K562 (cell line): ENCODE results near the gene ARHGAP24. TPM values are rescaled to one million over a fixed set of nuclear protein-coding genes. Genes with fewer than 3 reads are reported as not detected.

ENCODE experiments used
- ATAC-seq: fragments of 200-7000 bp; cut with Tn5 transposase; 3 replicates; pipeline ENCODE4 v1.9.1; 2020; ENCODE audit warnings: moderate library complexity
- BruUV-seq: library from RNA; stranded (reverse); fragments of 400-500 nt; replicated peaks from 2 replicates; lab custom pipeline; 2021; lab: Mats Ljungman, UMichigan
- CTCF ChIA-PET: fragments of 300-600 bp; formaldehyde crosslinking; extraction: SDS; loops from one replicate; lab custom pipeline; 2021; ENCODE audit warnings: low intra/inter-chr PET ratio; lab: Yijun Ruan, JAX
- POLR2A ChIA-PET: fragments of 300-600, 350-650 bp; sonication (Branson Sonifier 250); formaldehyde crosslinking; extraction: SDS; loops from one replicate; lab custom pipeline; 2021; ENCODE audit warnings: antibody characterized with exemption, inconsistent platforms; lab: Yijun Ruan, JAX
- DNase-seq, 4 experiments: peaks; one replicate each; pipeline versions ENCODE4 v3.0.0 to v3.0.0-alpha.2; 2011 to 2018; ENCODE audit warnings: low spot score in 3 of 4, mixed read lengths in 3 of 4; ENCODE audit errors: extremely low read depth in 1 of 4
- FAIRE-seq: peaks from 2 replicates; lab custom pipeline; 2011; peaks lifted over from hg19 to GRCh38; lab: Jason Lieb, UNC
- H2AFZ ChIP-seq: 2 replicates; pipeline ENCODE4 v1.6.0; 2011; ENCODE audit warnings: low read depth, low read length, control low read depth, inconsistent platforms
- H3K27ac ChIP-seq: fragments of 200-600 bp; 3 replicates; pipeline ENCODE4 v1.8.0; 2011; ENCODE audit warnings: low read depth, mild to moderate bottlenecking, control low read depth, inconsistent platforms, low read length, moderate library complexity, mixed read lengths; ENCODE audit errors: extremely low read depth
- H3K27me3 ChIP-seq, 2 experiments: fragments of 300-600 bp in 1 of 2; 2 replicates in 1 of 2; 3 replicates in 1 of 2; pipeline versions ENCODE4 v1.6.0 to v1.8.0; 2011; ENCODE audit warnings: inconsistent platforms in 2 of 2, low read length in 2 of 2, mild to moderate bottlenecking in 1 of 2, mixed read lengths in 1 of 2, moderate library complexity in 1 of 2; ENCODE audit not compliant: control insufficient read depth in 2 of 2, insufficient read depth in 2 of 2
- H3K36me3 ChIP-seq: fragments of 300-600 bp; 3 replicates; pipeline ENCODE4 v1.8.0; 2011; ENCODE audit warnings: mild to moderate bottlenecking, low read length, inconsistent platforms; ENCODE audit not compliant: control insufficient read depth, insufficient read depth
- H3K4me1 ChIP-seq, 2 experiments: fragments of 200-600 bp in 1 of 2; replicated peaks in 1 of 2; 2 replicates in 1 of 2; 3 replicates in 1 of 2; pipeline versions ENCODE4 v1.5.1 to v1.8.0; 2011; ENCODE audit warnings: inconsistent platforms in 2 of 2, low read length in 2 of 2, mild to moderate bottlenecking in 1 of 2, mixed read lengths in 1 of 2, moderate library complexity in 1 of 2; ENCODE audit not compliant: control insufficient read depth in 2 of 2, insufficient read depth in 2 of 2
- H3K4me2 ChIP-seq: 2 replicates; pipeline ENCODE4 v1.6.1; 2011; ENCODE audit warnings: low read length, control low read depth, inconsistent platforms, mixed read lengths; ENCODE audit not compliant: insufficient read depth
- H3K4me3 ChIP-seq: fragments of 200-600 bp; sonication (generic), shearing (Covaris generic); 2 replicates; pipeline ENCODE4 v1.5.1; 2016; ENCODE audit warnings: control low read depth, inconsistent platforms
- H3K79me2 ChIP-seq: fragments of 200-600 bp; 3 replicates; pipeline ENCODE4 v1.8.0; 2011; ENCODE audit warnings: low read length, inconsistent platforms; ENCODE audit not compliant: control insufficient read depth, insufficient read depth
- H3K9ac ChIP-seq, 2 experiments: 2 replicates each; pipeline versions ENCODE4 v1.6.0 to v1.6.1; 2011; ENCODE audit warnings: low read depth in 2 of 2, low read length in 2 of 2, control low read depth in 1 of 2, inconsistent platforms in 1 of 2, mild to moderate bottlenecking in 1 of 2, mixed read lengths in 1 of 2; ENCODE audit not compliant: insufficient read depth in 1 of 2
- H3K9me1 ChIP-seq: one replicate; pipeline ENCODE4 v1.6.0; 2011; ENCODE audit warnings: inconsistent platforms, mild to moderate bottlenecking, low read length, moderate library complexity; ENCODE audit not compliant: control insufficient read depth, insufficient read depth
- H3K9me3 ChIP-seq: replicated peaks from 2 replicates; pipeline ENCODE4 v1.5.1; 2011; ENCODE audit warnings: low read depth, low read length, inconsistent platforms; ENCODE audit not compliant: control insufficient read depth, insufficient read depth
- H4K20me1 ChIP-seq: replicated peaks from 2 replicates; pipeline ENCODE4 v1.6.1; 2011; ENCODE audit warnings: low read length, inconsistent platforms, mixed read lengths; ENCODE audit not compliant: control insufficient read depth, insufficient read depth
- DIDO1 ChIP-seq: fragments of 450-650 bp; IDR thresholded peaks from 2 replicates; pipeline ENCODE4 v1.6.1; 2016; ENCODE audit warnings: low read depth, missing biosample characterization, missing genetic modification characterization
- EHMT2 ChIP-seq: fragments of 450-650 bp; IDR thresholded peaks from 2 replicates; pipeline ENCODE4 v1.6.1; 2018; ENCODE audit warnings: antibody characterized with exemption
- EP400 ChIP-seq: fragments of 450-650 bp; IDR thresholded peaks from 2 replicates; pipeline ENCODE4 v1.6.1; 2017; ENCODE audit warnings: antibody characterized with exemption, mild to moderate bottlenecking, moderate library complexity
- ESRRB ChIP-seq: fragments of 250-450 bp; sonication (Bioruptor Pico); IDR thresholded peaks from 2 replicates; pipeline ENCODE4 v1.5.0; 2020; ENCODE audit warnings: mild to moderate bottlenecking, moderate library complexity, borderline replicate concordance
- ETS1 ChIP-seq: conservative IDR thresholded peaks from 2 replicates; pipeline ENCODE4 v1.6.1; 2011; ENCODE audit warnings: low read depth, mild to moderate bottlenecking, low read length; ENCODE audit not compliant: control insufficient read depth
- HDAC6 ChIP-seq: IDR thresholded peaks from 2 replicates; pipeline ENCODE4 v1.6.1; 2012; ENCODE audit warnings: low read depth, mild to moderate bottlenecking, control low read depth, inconsistent platforms, low read length, moderate library complexity
- HLTF ChIP-seq: fragments of 450-650 bp; IDR thresholded peaks from 2 replicates; pipeline ENCODE4 v1.6.1; 2016
- HSF4 ChIP-seq: fragments of 250-450 bp; sonication (Bioruptor Pico); IDR thresholded peaks from 2 replicates; pipeline ENCODE4 v2.1.2; 2022; ENCODE audit warnings: mild to moderate bottlenecking, moderate library complexity, borderline replicate concordance
- NFYB ChIP-seq: IDR thresholded peaks from 2 replicates; pipeline ENCODE4 v1.6.1; 2011; ENCODE audit warnings: mild to moderate bottlenecking, moderate library complexity; ENCODE audit not compliant: insufficient read length; ENCODE audit errors: extremely low read depth
- NR1H2 ChIP-seq: sonication (generic); formaldehyde crosslinking; IDR thresholded peaks from 2 replicates; pipeline ENCODE4 v1.4.0; 2020; ENCODE audit warnings: mild to moderate bottlenecking, missing genetic modification reagents
- NR2C2 ChIP-seq, 2 experiments: fragments of 200-800 bp in 1 of 2; sonication (Bioruptor generic) in 1 of 2; sonication (generic) in 1 of 2; formaldehyde crosslinking in 1 of 2; IDR thresholded peaks; 2 replicates each; pipeline versions ENCODE4 v1.6.1 to v1.8.0; 2016 to 2022; ENCODE audit warnings: mild to moderate bottlenecking in 1 of 2, missing compliant biosample characterization in 1 of 2, missing genetic modification characterization in 1 of 2, missing genetic modification reagents in 1 of 2
- PHF8 ChIP-seq: fragments of 200-600 bp; sonication (generic); IDR thresholded peaks from 2 replicates; pipeline ENCODE4 v1.6.1; 2012; ENCODE audit warnings: mixed run types, mild to moderate bottlenecking, inconsistent platforms, low read length, moderate library complexity, borderline replicate concordance
- PRPF4 ChIP-seq: fragments of 200-400 bp; formaldehyde crosslinking; IDR thresholded peaks from one replicate; pipeline ENCODE4 v1.6.1; 2017; ENCODE audit warnings: low read length, low read depth, mild to moderate bottlenecking; ENCODE audit not compliant: insufficient read depth, poor library complexity, severe bottlenecking
- PTBP1 ChIP-seq: fragments of 200-400 bp; formaldehyde crosslinking; IDR thresholded peaks from 2 replicates; pipeline ENCODE4 v1.6.1; 2017; ENCODE audit warnings: low read depth, low read length
- SAFB ChIP-seq: fragments of 200-400 bp; formaldehyde crosslinking; IDR thresholded peaks from 2 replicates; pipeline ENCODE4 v1.6.1; 2017; ENCODE audit warnings: low read depth, low read length, borderline replicate concordance
- SMC3 ChIP-seq: conservative IDR thresholded peaks from 2 replicates; pipeline ENCODE4 v1.6.1; 2011; ENCODE audit warnings: low read depth, low read length, improper control_type of control experiment; ENCODE audit not compliant: insufficient read depth
- ZNF23 ChIP-seq: fragments of 250-450 bp; sonication (Bioruptor Pico); IDR thresholded peaks from 2 replicates; pipeline ENCODE4 v1.4.0; 2020; ENCODE audit warnings: mild to moderate bottlenecking
- ZNF695 ChIP-seq: fragments of 450-650 bp; formaldehyde crosslinking; IDR thresholded peaks from 2 replicates; pipeline ENCODE4 v1.4.0; 2020; ENCODE audit warnings: mild to moderate bottlenecking, moderate library complexity
- ZNF780A ChIP-seq: fragments of 250-450 bp; sonication (Bioruptor Pico); IDR thresholded peaks from 2 replicates; pipeline ENCODE4 v1.5.0; 2021; ENCODE audit warnings: mild to moderate bottlenecking
- ZZZ3 ChIP-seq: fragments of 450-650 bp; IDR thresholded peaks from 2 replicates; pipeline ENCODE4 v1.6.1; 2016; ENCODE audit warnings: antibody characterized with exemption, mild to moderate bottlenecking, moderate library complexity
- WGBS: fragments of 100-300 bp; shearing (Covaris generic); methylation state at CpG from one replicate; pipeline ENCODE4 v1.1.6; 2016; ENCODE audit warnings: low coverage, mixed read lengths; ENCODE audit not compliant: insufficient coverage; ENCODE audit errors: missing lambda C conversion rate; 5-methylcytosine and 5-hydroxymethylcytosine counted together
- in situ Hi-C: fragments of 300-500 bp; cut with MboI; formaldehyde crosslinking; loops from 4 replicates; pipeline ENCODE4 v1.15.0; 2018; ENCODE audit warnings: inconsistent platforms, mixed read lengths
- intact Hi-C: fragments of 100-400 bp; cut with micrococcal nuclease; formaldehyde crosslinking; loops from 2 replicates; pipeline ENCODE4 v1.14.2; 2022
- polyA plus RNA-seq, 8 experiments: library from polyadenylated mRNA; depleted of rRNA in 4 of 8; stranded (reverse) in 5 of 8; unstranded in 3 of 8; fragments of >200 nt; fragmentation: Nextera tagmentation in 2 of 8; fragmentation: Illumina TruSeq in 1 of 8; extraction: Ambion mirVana in 2 of 8; extraction: Trizol in 1 of 8; gene quantifications; 2 replicates each; pipeline versions ENCODE4 v1.2.1 to v1.2.3, GENCODE V29; 2011 to 2014; ENCODE audit warnings: inconsistent platforms in 1 of 8, missing spikeins in 1 of 8
- total RNA-seq, 7 experiments: library from RNA; depleted of rRNA in 6 of 7; stranded (reverse); fragments of >200 nt in 6 of 7; fragmentation: Illumina TruSeq in 2 of 7; extraction: Trizol in 2 of 7; gene quantifications; 2 replicates each; pipeline versions ENCODE4 v1.2.1 to v1.2.3, GENCODE V29; 2011 to 2021; ENCODE audit warnings: low replicate concordance in 1 of 7

The ARHGAP24 gene
- total and polyA plus RNA-seq, 9 of the 15 experiments (the other 6 are each of a cell fraction or from before 2014, with no cell fraction given): 8.0 to 22.6 (median 14.0) TPM

- no peak for TF ChIP-seq DIDO1 (tag)
- no peak for TF ChIP-seq ZZZ3
- no peak for TF ChIP-seq NR1H2
These were observed 29.8 kb upstream of the ARHGAP24 start (continued) for GRCh38 chr4:85445050-85445639.

GRCh38 chr4:85446141-85446861, 28.6 kb upstream of the ARHGAP24 start:
- ATAC-seq: no peak
- Histone ChIP-seq H2AFZ (no peak overlapping the region), H3K4me2 (no peak overlapping the region), H3K27ac (no peak overlapping the region), H4K20me1 (no peaks in the 10 kb centered on the region), H3K4me3 (no peak overlapping the region), H3K27me3 (no peaks in the 10 kb centered on the region), H3K9me3 (no peaks in the 10 kb centered on the region), H3K9me1 (no peaks in the 10 kb centered on the region), H3K79me2 (no peaks in the 10 kb centered on the region), H3K9ac (no peak overlapping the region), H3K36me3 (no peaks in the 10 kb centered on the region), H3K4me1 (no peaks in the 10 kb centered on the region)
- no peak for FAIRE-seq
- TF ChIP-seq ZNF695 (no peak), EP400 (no peak), NR2C2 (CRISPR knock-in tag; IDR thresholded peaks at IDR 0.05) (no peak), NR2C2 (tag; IDR thresholded peaks at IDR 0.05) (no peak), ESRRB (CRISPR knock-in tag) (no peak), HSF4 (CRISPR knock-in tag) (no peak), PRPF4 (no peak), NFYB (no peak), ZNF780A (CRISPR knock-in tag) (no peak), PTBP1 (no peak), ZNF23 (CRISPR knock-in tag) (no peak), SAFB (no peak), HLTF (no peak), SMC3 (no peak), EHMT2 (no peak), ETS1 (no peak), PHF8 (no peak), HDAC6 (no peak)
- DNase-seq: no peak
- CTCF ChIA-PET: no interaction called here
- intact Hi-C loops: no loop called here
- POLR2A ChIA-PET: no interaction called here
- WGBS: 0% methylated on average over 2 of the region's 2 CpGs
- BruUV-seq: no TSS peak
- in situ Hi-C loops: no loop called here
